Measurements from ENCODE around the gene CYP26A1.

Gene CYP26A1

GRCh38 chr10:93071674-93072224, 1.9 kb upstream of the CYP26A1 start:
- H3K4me1 ChIP-seq (ENCODE audit: control insufficient read depth in 2 of 2, insufficient read depth in 2 of 2, low read length in 2 of 2): peaks cover 15 to 18% of the 10 kb centered on the region in 2 donors
- H3K27ac ChIP-seq (ENCODE audit: low read depth in 2 of 2, low read length in 2 of 2): no peak overlapping the region
- H3K4me3 ChIP-seq (ENCODE audit: low read length in 2 of 2): peak overlapping the region; percentile 59 to 65
- H3K36me3 ChIP-seq (ENCODE audit: control insufficient read depth in 2 of 2, insufficient read depth in 2 of 2, low read length in 2 of 2): no peaks in the 10 kb centered on the region
- no peaks in the 10 kb centered on the region for H3K9me3 ChIP-seq (ENCODE audit: control insufficient read depth in 2 of 2, low read length in 2 of 2)
- H3K9ac ChIP-seq (ENCODE audit: low read depth in 1 of 2, low read length in 2 of 2): no peak overlapping the region
- peaks cover 77 to 82% of the 10 kb centered on the region in 2 donors for H3K27me3 ChIP-seq (ENCODE audit: control insufficient read depth in 2 of 2, insufficient read depth in 2 of 2, low read length in 2 of 2)

- Histone ChIP-seq H3K27me3 (ENCODE audit: control insufficient read depth in 2 of 2, insufficient read depth in 2 of 2, low read length in 2 of 2) (peaks cover 72 to 79% of the 10 kb centered on the region in 2 donors), H3K9me3 (ENCODE audit: control insufficient read depth in 2 of 2, low read length in 2 of 2) (no peaks in the 10 kb centered on the region)
These were observed 1.4 kb upstream of the CYP26A1 start for GRCh38 chr10:93072225-93072712.

GRCh38 chr10:93072713-93073538, 767 bp upstream of the CYP26A1 start:
- Histone ChIP-seq H3K27ac (ENCODE audit: low read depth in 2 of 2, low read length in 2 of 2) (no peak overlapping the region), H3K4me1 (ENCODE audit: control insufficient read depth in 2 of 2, insufficient read depth in 2 of 2, low read length in 2 of 2) (peaks cover 15 to 18% of the 10 kb centered on the region in 2 donors), H3K9ac (ENCODE audit: low read depth in 1 of 2, low read length in 2 of 2) (no peak overlapping the region), H3K36me3 (ENCODE audit: control insufficient read depth in 2 of 2, insufficient read depth in 2 of 2, low read length in 2 of 2) (no peaks in the 10 kb centered on the region), H3K9me3 (ENCODE audit: control insufficient read depth in 2 of 2, low read length in 2 of 2) (no peaks in the 10 kb centered on the region), H3K27me3 (ENCODE audit: control insufficient read depth in 2 of 2, insufficient read depth in 2 of 2, low read length in 2 of 2) (peaks cover 65 to 75% of the 10 kb centered on the region in 2 donors), H3K4me3 (ENCODE audit: low read length in 2 of 2) (peak overlapping the region in 1 of 2 donors; percentile 65)

More at GRCh38 chr10:93072225-93072712, 1.4 kb upstream of the CYP26A1 start:
- Histone ChIP-seq H3K36me3 (ENCODE audit: control insufficient read depth in 2 of 2, insufficient read depth in 2 of 2, low read length in 2 of 2) (no peaks in the 10 kb centered on the region), H3K4me1 (ENCODE audit: control insufficient read depth in 2 of 2, insufficient read depth in 2 of 2, low read length in 2 of 2) (peaks cover 15 to 18% of the 10 kb centered on the region in 2 donors), H3K4me3 (ENCODE audit: low read length in 2 of 2) (peak overlapping the region; percentile 59 to 65), H3K9ac (ENCODE audit: low read depth in 1 of 2, low read length in 2 of 2) (no peak overlapping the region), H3K27ac (ENCODE audit: low read depth in 2 of 2, low read length in 2 of 2) (no peak overlapping the region)

GRCh38 chr10:93074147-93074596, 479 bp downstream of the CYP26A1 start:
- Histone ChIP-seq H3K4me1 (ENCODE audit: control insufficient read depth in 2 of 2, insufficient read depth in 2 of 2, low read length in 2 of 2) (peaks cover 15 to 18% of the 10 kb centered on the region in 2 donors), H3K27me3 (ENCODE audit: control insufficient read depth in 2 of 2, insufficient read depth in 2 of 2, low read length in 2 of 2) (peaks cover 57 to 65% of the 10 kb centered on the region in 2 donors), H3K36me3 (ENCODE audit: control insufficient read depth in 2 of 2, insufficient read depth in 2 of 2, low read length in 2 of 2) (no peaks in the 10 kb centered on the region), H3K9me3 (ENCODE audit: control insufficient read depth in 2 of 2, low read length in 2 of 2) (no peaks in the 10 kb centered on the region), H3K27ac (ENCODE audit: low read depth in 2 of 2, low read length in 2 of 2) (no peak overlapping the region), H3K4me3 (ENCODE audit: low read length in 2 of 2) (no peak overlapping the region), H3K9ac (ENCODE audit: low read depth in 1 of 2, low read length in 2 of 2) (no peak overlapping the region)

GRCh38 chr10:93074597-93075368, 1.1 kb downstream of the CYP26A1 start:
- Histone ChIP-seq H3K27ac (ENCODE audit: low read depth in 2 of 2, low read length in 2 of 2) (no peak overlapping the region), H3K4me3 (ENCODE audit: low read length in 2 of 2) (no peak overlapping the region), H3K4me1 (ENCODE audit: control insufficient read depth in 2 of 2, insufficient read depth in 2 of 2, low read length in 2 of 2) (peaks cover 15 to 18% of the 10 kb centered on the region in 2 donors), H3K9ac (ENCODE audit: low read depth in 1 of 2, low read length in 2 of 2) (no peak overlapping the region), H3K36me3 (ENCODE audit: control insufficient read depth in 2 of 2, insufficient read depth in 2 of 2, low read length in 2 of 2) (no peaks in the 10 kb centered on the region), H3K27me3 (ENCODE audit: control insufficient read depth in 2 of 2, insufficient read depth in 2 of 2, low read length in 2 of 2) (peaks cover 53 to 68% of the 10 kb centered on the region in 2 donors), H3K9me3 (ENCODE audit: control insufficient read depth in 2 of 2, low read length in 2 of 2) (no peaks in the 10 kb centered on the region)

- H3K4me3 ChIP-seq (ENCODE audit: low read length in 2 of 2): no peak overlapping the region
- H3K27ac ChIP-seq (ENCODE audit: low read depth in 2 of 2, low read length in 2 of 2): no peak overlapping the region
- H3K36me3 ChIP-seq (ENCODE audit: control insufficient read depth in 2 of 2, insufficient read depth in 2 of 2, low read length in 2 of 2): no peaks in the 10 kb centered on the region
- no peak overlapping the region for H3K9ac ChIP-seq (ENCODE audit: low read depth in 1 of 2, low read length in 2 of 2)
- H3K9me3 ChIP-seq (ENCODE audit: control insufficient read depth in 2 of 2, low read length in 2 of 2): no peaks in the 10 kb centered on the region
- peaks cover 15 to 18% of the 10 kb centered on the region in 2 donors for H3K4me1 ChIP-seq (ENCODE audit: control insufficient read depth in 2 of 2, insufficient read depth in 2 of 2, low read length in 2 of 2)
- H3K27me3 ChIP-seq (ENCODE audit: control insufficient read depth in 2 of 2, insufficient read depth in 2 of 2, low read length in 2 of 2): peaks cover 45 to 62% of the 10 kb centered on the region in 2 donors
These were observed 1.9 kb downstream of the CYP26A1 start for GRCh38 chr10:93075369-93076221.

GRCh38 chr10:93076871-93077270, 3.2 kb downstream of the CYP26A1 start:
- no peaks in the 10 kb centered on the region for H3K9me3 ChIP-seq (ENCODE audit: control insufficient read depth in 2 of 2, low read length in 2 of 2)
- H3K9ac ChIP-seq (ENCODE audit: low read depth in 1 of 2, low read length in 2 of 2): no peak overlapping the region
- H3K36me3 ChIP-seq (ENCODE audit: control insufficient read depth in 2 of 2, insufficient read depth in 2 of 2, low read length in 2 of 2): no peaks in the 10 kb centered on the region
- no peak overlapping the region for H3K4me3 ChIP-seq (ENCODE audit: low read length in 2 of 2)
- no peak overlapping the region for H3K27ac ChIP-seq (ENCODE audit: low read depth in 2 of 2, low read length in 2 of 2)
- H3K27me3 ChIP-seq (ENCODE audit: control insufficient read depth in 2 of 2, insufficient read depth in 2 of 2, low read length in 2 of 2): peaks cover 38 to 55% of the 10 kb centered on the region in 2 donors
- H3K4me1 ChIP-seq (ENCODE audit: control insufficient read depth in 2 of 2, insufficient read depth in 2 of 2, low read length in 2 of 2): peaks cover 15% of the 10 kb centered on the region in 2 donors

- peaks cover 5 to 6% of the 10 kb centered on the region in 2 donors for H3K4me1 ChIP-seq (ENCODE audit: control insufficient read depth in 2 of 2, insufficient read depth in 2 of 2, low read length in 2 of 2)
- peaks cover 29 to 45% of the 10 kb centered on the region in 2 donors for H3K27me3 ChIP-seq (ENCODE audit: control insufficient read depth in 2 of 2, insufficient read depth in 2 of 2, low read length in 2 of 2)
- H3K9ac ChIP-seq (ENCODE audit: low read depth in 1 of 2, low read length in 2 of 2): no peak overlapping the region
- H3K27ac ChIP-seq (ENCODE audit: low read depth in 2 of 2, low read length in 2 of 2): no peak overlapping the region
- no peaks in the 10 kb centered on the region for H3K36me3 ChIP-seq (ENCODE audit: control insufficient read depth in 2 of 2, insufficient read depth in 2 of 2, low read length in 2 of 2)
- no peaks in the 10 kb centered on the region for H3K9me3 ChIP-seq (ENCODE audit: control insufficient read depth in 2 of 2, low read length in 2 of 2)
- no peak overlapping the region for H3K4me3 ChIP-seq (ENCODE audit: low read length in 2 of 2)
These were observed 4.2 kb downstream of the CYP26A1 start for GRCh38 chr10:93077860-93078337.

GRCh38 chr10:93079663-93080349, 6.1 kb downstream of the CYP26A1 start:
- H3K27me3 ChIP-seq (ENCODE audit: control insufficient read depth in 2 of 2, insufficient read depth in 2 of 2, low read length in 2 of 2): peaks cover 14 to 27% of the 10 kb centered on the region in 2 donors
- no peaks in the 10 kb centered on the region for H3K4me1 ChIP-seq (ENCODE audit: control insufficient read depth in 2 of 2, insufficient read depth in 2 of 2, low read length in 2 of 2)
- no peak overlapping the region for H3K27ac ChIP-seq (ENCODE audit: low read depth in 2 of 2, low read length in 2 of 2)
- H3K36me3 ChIP-seq (ENCODE audit: control insufficient read depth in 2 of 2, insufficient read depth in 2 of 2, low read length in 2 of 2): no peaks in the 10 kb centered on the region
- no peaks in the 10 kb centered on the region for H3K9me3 ChIP-seq (ENCODE audit: control insufficient read depth in 2 of 2, low read length in 2 of 2)
- no peak overlapping the region for H3K9ac ChIP-seq (ENCODE audit: low read depth in 1 of 2, low read length in 2 of 2)
- no peak overlapping the region for H3K4me3 ChIP-seq (ENCODE audit: low read length in 2 of 2)

Measured in mucosa of rectum (tissue), 2 donors.